ENCODE measurements around the gene CCDC150. TPM values are rescaled to one million over a fixed set of nuclear protein-coding genes. Genes with fewer than 3 reads are reported as not detected.

The CCDC150 gene
- total RNA-seq, result 1 to 10 TPM; 1.2 to 4.2 (median 2.3) TPM

DNA sequence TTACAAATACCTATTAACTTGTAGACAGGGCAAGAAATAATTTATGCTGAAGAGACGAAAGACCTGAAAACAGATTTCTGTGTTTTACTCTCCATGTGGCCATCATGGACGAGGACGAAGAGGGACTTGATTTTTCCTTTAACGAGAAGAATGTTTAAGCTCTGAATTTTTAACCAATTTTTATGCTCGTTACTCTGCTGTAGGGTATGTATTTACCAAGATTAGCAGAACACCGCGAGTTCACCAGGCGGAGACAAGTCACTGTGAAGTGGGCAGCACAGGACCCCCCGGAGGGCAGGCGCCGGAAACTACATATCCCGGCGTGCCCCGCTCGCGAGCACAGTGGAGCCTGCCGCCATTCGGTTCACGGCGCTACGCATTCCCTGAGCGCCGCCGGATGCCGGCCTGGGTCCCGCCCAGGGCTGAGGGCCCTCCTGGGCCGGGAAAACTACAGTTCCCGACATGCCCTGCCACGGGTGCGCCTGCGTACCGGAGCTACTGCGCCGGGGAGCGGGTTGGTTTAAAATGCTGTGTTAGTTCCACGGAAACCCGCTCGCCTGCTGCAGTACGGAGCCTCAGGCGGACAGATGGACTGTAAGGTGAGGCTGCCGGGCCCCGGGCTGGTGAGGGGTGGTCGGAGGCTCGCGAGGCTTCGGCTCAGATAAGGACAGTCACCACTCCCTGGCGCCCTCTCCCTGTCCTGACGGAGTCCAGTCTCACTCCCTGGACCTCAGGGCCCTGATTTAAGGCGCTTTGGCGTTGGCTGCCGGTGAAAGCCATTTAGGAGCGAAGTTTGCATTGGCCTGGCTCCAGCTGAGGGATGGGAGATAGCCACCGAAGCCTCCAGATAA is at the start of gene CCDC150:
TSS of gene CCDC150 (plus strand) at position 536 of the 851 bp plus-strand sequence. CDS start at position 588, 52 bp downstream.
- 8 to 20% methylated on average over 13 to 33 of the region's 53 CpGs for WGBS, 2 donors
- Histone ChIP-seq H3K27me3 (no peaks in the 10 kb centered on the region), H3K27ac (peak within 1 kb of the TSS in 3 of 4 donors; percentile 20 to 74 (median 34))

DNA sequence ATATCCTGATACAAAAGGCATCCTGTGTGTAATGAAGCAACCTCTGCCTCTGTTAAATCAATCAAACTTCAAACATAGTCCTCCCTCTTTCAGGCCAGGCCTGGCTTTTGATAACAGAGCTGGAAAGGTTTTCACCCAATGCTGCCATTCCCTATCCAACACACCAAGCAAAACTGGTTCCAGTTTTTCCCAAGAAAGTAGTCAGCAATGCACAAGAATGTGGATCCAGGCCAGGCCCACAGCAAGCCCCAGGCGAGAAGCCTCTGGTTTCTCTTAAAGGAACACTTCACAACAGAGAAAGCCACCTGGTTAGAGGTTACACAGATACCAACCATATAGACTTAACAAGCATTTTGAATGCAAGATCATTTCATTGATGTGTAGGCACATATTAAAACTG is 49.2 kb upstream of the CCDC150 start:
- TF ChIP-seq EP300 (IDR thresholded peaks at IDR 0.05), result no peak
- TF ChIP-seq POLR2AphosphoS5 (IDR thresholded peaks at IDR 0.05), result no peak
- Histone ChIP-seq H3K9me3 (no peaks in the 10 kb centered on the region), H3K36me3 (no peaks in the 10 kb centered on the region), H3K4me1 (peaks cover 0 to 24% (median 6%) of the 10 kb centered on the region in 4 donors), H3K27ac (no peak overlapping the region), H3K27me3 (peaks cover 0 to 8% (median 4%) of the 10 kb centered on the region in 4 donors), H3K4me3 (no peak overlapping the region)
- WGBS, 2 donors, result 40 to 56% methylated on average over 1 of the region's 1 CpG
- DNase-seq (no peak), ATAC-seq (ENCODE audit: low FRiP score in 2 of 2) (no peak)

More for the DNA sequence above, at the start of gene CCDC150:
- peak; percentile 100 for ATAC-seq (ENCODE audit: low FRiP score in 2 of 2)
- TF ChIP-seq POLR2AphosphoS5 (IDR thresholded peaks at IDR 0.05), result peak in 1 of 2 donors; percentile 72
- no peak for TF ChIP-seq POLR2A (IDR thresholded peaks at IDR 0.05)
- TF ChIP-seq, protein P1, sequence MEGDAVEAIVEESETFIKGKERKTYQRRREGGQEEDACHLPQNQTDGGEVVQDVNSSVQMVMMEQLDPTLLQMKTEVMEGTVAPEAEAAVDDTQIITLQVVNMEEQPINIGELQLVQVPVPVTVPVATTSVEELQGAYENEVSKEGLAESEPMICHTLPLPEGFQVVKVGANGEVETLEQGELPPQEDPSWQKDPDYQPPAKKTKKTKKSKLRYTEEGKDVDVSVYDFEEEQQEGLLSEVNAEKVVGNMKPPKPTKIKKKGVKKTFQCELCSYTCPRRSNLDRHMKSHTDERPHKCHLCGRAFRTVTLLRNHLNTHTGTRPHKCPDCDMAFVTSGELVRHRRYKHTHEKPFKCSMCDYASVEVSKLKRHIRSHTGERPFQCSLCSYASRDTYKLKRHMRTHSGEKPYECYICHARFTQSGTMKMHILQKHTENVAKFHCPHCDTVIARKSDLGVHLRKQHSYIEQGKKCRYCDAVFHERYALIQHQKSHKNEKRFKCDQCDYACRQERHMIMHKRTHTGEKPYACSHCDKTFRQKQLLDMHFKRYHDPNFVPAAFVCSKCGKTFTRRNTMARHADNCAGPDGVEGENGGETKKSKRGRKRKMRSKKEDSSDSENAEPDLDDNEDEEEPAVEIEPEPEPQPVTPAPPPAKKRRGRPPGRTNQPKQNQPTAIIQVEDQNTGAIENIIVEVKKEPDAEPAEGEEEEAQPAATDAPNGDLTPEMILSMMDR (IDR thresholded peaks at IDR 0.05), result peak in 3 of 6 experiments; percentile 13 to 40 (median 29)
- TF ChIP-seq EP300 (IDR thresholded peaks at IDR 0.05), result no peak
- H3K9me3 ChIP-seq, result no peaks in the 10 kb centered on the region
- peaks cover 0 to 13% (median 6%) of the 10 kb centered on the region in 4 donors for H3K4me1 ChIP-seq
- H3K4me3 ChIP-seq, result peak within 1 kb of the TSS; percentile 44 to 69 (median 56)
- peak; percentile 95 to 97 for DNase-seq
- no peaks in the 10 kb centered on the region for H3K36me3 ChIP-seq

DNA sequence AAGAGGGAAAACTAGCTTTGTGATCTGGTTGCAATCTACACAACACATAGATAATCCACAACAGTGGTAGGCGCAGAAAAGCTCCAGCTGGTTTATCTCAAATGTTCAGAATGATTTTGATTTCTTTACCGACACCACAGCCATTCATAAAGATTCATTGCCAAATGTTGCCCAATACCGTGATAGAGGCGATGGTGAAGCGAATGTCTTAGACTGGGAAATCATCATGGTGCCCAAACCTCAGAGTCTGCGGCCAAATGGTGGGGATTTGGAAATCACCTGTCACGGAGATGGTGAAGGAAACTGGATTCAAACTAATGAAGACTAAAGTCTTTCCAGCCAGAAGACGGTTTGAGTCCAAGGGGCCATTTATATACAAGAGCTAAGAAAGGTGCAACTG is 48.5 kb upstream of the CCDC150 start:
- TF ChIP-seq, protein P1 (IDR thresholded peaks at IDR 0.05), result no peak
- no peak for TF ChIP-seq EP300 (IDR thresholded peaks at IDR 0.05)
- TF ChIP-seq POLR2A (IDR thresholded peaks at IDR 0.05), result no peak
- no peak for TF ChIP-seq POLR2AphosphoS5 (IDR thresholded peaks at IDR 0.05)
- DNase-seq (no peak), ATAC-seq (ENCODE audit: low FRiP score in 2 of 2) (no peak)
- Histone ChIP-seq H3K4me3 (no peak overlapping the region), H3K9me3 (no peaks in the 10 kb centered on the region), H3K27me3 (peaks cover 0 to 8% (median 4%) of the 10 kb centered on the region in 4 donors), H3K36me3 (no peaks in the 10 kb centered on the region), H3K27ac (no peak overlapping the region), H3K4me1 (peaks cover 0 to 24% (median 6%) of the 10 kb centered on the region in 4 donors)
- WGBS, 2 donors, result 88 to 89% methylated on average over 8 of the region's 8 CpGs

DNA sequence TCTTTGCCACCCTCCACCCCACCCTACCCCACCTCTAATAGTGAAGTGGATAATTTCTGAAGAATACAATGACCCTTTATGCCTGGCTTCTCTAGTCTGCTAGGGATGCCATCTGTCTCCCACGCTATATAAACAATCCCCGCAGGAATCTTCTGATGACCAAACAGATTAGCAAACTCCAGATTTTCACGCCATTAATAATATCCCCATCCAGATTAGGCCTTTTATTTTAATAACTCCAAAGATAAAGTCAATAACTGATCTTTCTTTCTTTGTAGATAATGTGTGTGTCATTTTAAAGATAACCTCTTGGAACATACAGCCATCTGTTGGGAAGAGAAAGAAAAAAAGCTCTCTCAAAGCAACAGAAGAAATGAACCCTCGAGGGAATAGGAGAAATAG is 47.9 kb upstream of the CCDC150 start:
- WGBS, 2 donors, result 64 to 70% methylated on average over 4 of the region's 4 CpGs
- DNase-seq (no peak), ATAC-seq (ENCODE audit: low FRiP score in 2 of 2) (no peak)
- TF ChIP-seq, protein P1 (IDR thresholded peaks at IDR 0.05), result no peak
- TF ChIP-seq POLR2A (IDR thresholded peaks at IDR 0.05) (no peak), EP300 (IDR thresholded peaks at IDR 0.05) (no peak), POLR2AphosphoS5 (IDR thresholded peaks at IDR 0.05) (no peak)
- Histone ChIP-seq H3K27me3 (peaks cover 0 to 8% (median 4%) of the 10 kb centered on the region in 4 donors), H3K9me3 (no peaks in the 10 kb centered on the region), H3K4me3 (no peak overlapping the region), H3K36me3 (no peaks in the 10 kb centered on the region), H3K4me1 (peaks cover 0 to 24% (median 6%) of the 10 kb centered on the region in 4 donors), H3K27ac (no peak overlapping the region)

DNA sequence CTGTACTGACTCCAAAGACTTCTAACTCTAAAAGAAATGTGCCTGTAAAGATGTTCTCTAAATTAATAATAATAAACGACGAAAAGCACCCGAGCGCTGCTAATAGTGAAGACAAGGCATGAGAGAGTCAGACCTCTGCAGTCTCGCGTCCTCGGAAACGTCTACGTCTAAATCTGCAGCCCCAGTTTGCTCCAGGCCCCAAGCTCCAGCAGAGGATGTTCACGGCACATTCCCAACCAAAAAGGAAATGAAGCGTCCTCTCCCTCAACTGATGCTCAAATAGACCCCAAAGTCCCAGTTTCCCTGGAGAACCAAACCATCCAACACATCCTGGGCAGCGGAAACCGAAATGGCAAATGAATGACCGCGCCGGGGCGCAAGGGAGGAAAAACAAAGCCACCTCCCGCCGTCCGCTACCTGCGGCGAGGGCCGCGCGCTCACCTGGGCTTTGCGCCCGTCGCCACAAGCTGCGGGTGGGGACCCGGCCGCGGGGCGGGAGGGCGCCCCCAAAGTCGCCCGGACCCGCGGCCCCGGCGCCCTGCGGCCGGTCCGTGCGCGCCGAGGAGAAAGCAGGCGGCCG is 47.1 kb upstream of the CCDC150 start:
- ATAC-seq (ENCODE audit: low FRiP score in 2 of 2), result peak; percentile 23 to 34

More for the DNA sequence above, 47.1 kb upstream of the CCDC150 start:
- Histone ChIP-seq H3K27me3 (peaks cover 0 to 8% (median 4%) of the 10 kb centered on the region in 4 donors), H3K4me1 (peaks cover 0 to 24% (median 6%) of the 10 kb centered on the region in 4 donors), H3K4me3 (peak overlapping the region in 3 of 4 donors; percentile 66 to 80 (median 72)), H3K9me3 (no peaks in the 10 kb centered on the region), H3K27ac (peak overlapping the region in 1 of 4 donors; percentile 73), H3K36me3 (no peaks in the 10 kb centered on the region)
- TF ChIP-seq EP300 (IDR thresholded peaks at IDR 0.05) (no peak), POLR2A (IDR thresholded peaks at IDR 0.05) (no peak), POLR2AphosphoS5 (IDR thresholded peaks at IDR 0.05) (no peak)
- TF ChIP-seq, protein P1 (IDR thresholded peaks at IDR 0.05), result no peak
- DNase-seq, result peak in 1 of 2 donors; percentile 34
- WGBS, 2 donors, result 0 to 3% methylated on average over 6 to 24 of the region's 48 CpGs

All from upper lobe of left lung (tissue), 6 donors.